ENCODE measurements around the gene ZBBX.
A peak's percentile ranks its signal among the peaks of the same experiment; 100 is the strongest.
"Not testable (repeated sequence)": the region's sequence is repeated elsewhere in the genome, so short reads cannot be mapped to it uniquely, and the experiment has no call there.

ZBBX gene, protein sequence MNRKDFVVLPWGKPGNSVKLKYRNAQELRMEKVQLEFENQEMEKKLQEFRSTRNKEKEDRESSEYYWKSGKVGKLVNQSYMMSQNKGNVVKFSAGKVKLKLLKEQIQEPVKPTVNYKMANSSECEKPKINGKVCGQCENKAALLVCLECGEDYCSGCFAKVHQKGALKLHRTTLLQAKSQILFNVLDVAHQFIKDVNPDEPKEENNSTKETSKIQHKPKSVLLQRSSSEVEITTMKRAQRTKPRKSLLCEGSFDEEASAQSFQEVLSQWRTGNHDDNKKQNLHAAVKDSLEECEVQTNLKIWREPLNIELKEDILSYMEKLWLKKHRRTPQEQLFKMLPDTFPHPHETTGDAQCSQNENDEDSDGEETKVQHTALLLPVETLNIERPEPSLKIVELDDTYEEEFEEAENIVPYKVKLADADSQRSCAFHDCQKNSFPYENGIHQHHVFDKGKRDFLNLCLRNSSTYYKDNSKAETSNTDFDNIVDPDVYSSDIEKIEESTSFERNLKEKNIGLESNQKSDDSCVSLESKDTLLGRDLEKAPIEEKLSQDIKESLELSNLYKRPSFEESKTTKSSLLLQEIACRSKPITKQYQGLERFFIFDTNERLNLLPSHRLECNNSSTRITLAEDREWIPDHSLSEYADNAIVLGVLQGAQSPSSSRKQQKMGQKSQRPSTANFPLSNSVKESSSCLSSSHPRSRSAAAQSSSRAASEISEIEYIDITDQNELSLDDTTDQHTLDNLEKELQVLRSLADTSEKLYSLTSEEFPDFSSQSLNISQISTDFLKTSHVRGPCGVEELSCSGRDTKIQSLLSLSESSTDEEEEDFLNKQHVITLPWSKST

DNA sequence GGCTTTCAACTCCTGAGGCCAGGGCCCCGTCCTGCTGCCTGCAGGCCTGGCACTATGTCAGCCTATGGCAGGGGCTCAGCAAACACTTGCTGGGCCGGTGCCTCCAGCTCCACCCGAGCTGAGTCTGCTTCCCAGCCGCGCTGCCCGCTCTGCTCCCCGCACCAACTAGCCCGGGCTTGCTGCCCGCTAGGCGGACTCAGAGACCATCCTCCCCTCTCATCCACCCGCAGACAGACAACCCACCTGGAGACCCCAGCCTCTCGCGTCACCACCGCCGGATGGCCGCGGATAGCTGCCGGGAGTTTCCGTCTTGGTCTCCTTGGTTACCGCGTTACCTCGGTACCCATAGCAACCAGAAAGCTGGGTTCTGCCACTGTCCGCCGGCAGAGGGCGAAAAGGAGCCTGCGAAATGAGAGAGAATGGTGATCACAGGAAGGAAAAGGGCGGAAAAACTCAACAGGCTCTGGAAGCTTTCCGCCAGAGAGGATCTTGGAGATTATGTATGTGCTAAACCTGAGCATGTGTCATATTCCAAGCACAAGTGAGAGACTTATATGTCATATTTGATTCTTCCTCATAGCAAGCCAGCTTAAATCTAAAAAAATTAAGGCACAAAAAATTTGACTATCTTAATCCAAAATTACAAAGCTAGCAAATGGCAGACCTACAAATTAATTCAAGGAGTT, at the start of gene ZBBX:
Gene ZBBX (minus strand): TSS at position 294 of the 686 bp plus-strand sequence. CDS start 7,396 bp downstream, outside the sequence.
- H3K27ac ChIP-seq = peak within 1 kb of the TSS in 1 of 11 experiments; percentile 30; a peak in 1 of 22 replicates
- H3K4me2 ChIP-seq = peak within 1 kb of the TSS; percentile 1 to 77 (median 38); a peak in 17 of 22 replicates
- peak within 1 kb of the TSS in 1 of 10 experiments; percentile 16; a peak in 1 of 20 replicates for H3K4me3 ChIP-seq
- H3K36me3 ChIP-seq = no peaks in the 10 kb centered on the region
- no peaks in the 10 kb centered on the region for H4K20me1 ChIP-seq
- no peaks in the 10 kb centered on the region for H3K27me3 ChIP-seq
- no peaks in the 10 kb centered on the region for H3K9me3 ChIP-seq (replicated peaks in 1 of 11)
- no peak within 1 kb of the TSS for H3K9ac ChIP-seq
- H3K4me1 ChIP-seq = peaks cover 0 to 5% (median 0%) of the 10 kb centered on the region in 10 experiments; a peak in 3 of 20 replicates
- TF ChIP-seq Cebpa-rat (IDR thresholded peaks at IDR 0.05) = no peak

DNA sequence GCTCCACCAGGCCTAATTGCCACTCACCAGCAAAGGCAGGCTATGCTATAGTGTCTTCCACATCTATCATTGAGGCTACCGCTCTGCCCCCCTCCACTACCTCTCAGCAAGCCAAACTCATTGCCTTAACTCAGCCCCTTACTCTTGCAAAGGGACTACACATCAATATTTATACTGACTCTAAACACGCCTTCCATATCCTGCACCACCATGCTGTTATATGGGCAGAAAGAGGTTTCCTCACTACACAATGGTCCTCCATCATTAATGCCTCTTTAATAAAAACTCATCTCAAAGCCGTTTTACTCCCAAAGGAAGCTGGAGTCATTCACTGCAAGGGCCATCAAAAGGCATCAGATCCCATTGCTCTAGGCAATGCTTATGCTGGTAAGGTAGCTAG, 46.9 kb upstream of the ZBBX start:
- H4K20me1 ChIP-seq, H3K27me3 ChIP-seq, H3K4me3 ChIP-seq, H3K4me1 ChIP-seq, H3K4me2 ChIP-seq, H3K36me3 ChIP-seq, H3K27ac ChIP-seq, H3K9ac ChIP-seq: not testable (repeated sequence)
- peaks cover 20 to 41% (median 33%) of the 10 kb centered on the region in 11 experiments for H3K9me3 ChIP-seq (replicated peaks in 1 of 11)

DNA sequence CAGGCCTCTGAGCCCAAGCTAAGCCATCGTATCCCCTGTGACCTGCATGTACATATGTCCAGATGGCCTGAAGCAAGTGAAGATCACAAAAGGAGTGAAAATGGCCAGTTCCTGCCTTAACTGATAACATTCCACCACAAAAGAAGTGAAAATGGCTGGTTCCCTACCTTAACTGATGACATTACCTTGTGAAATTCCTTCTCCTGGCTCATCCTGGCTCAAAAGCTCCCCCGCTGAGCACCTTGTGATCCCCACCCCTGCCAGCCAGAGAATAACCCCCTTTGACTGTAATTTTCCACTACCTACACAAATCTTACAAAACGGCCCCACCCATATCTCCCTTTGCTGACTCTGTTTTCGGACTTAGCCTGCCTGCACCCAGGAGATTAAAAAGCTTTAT, 42.3 kb upstream of the ZBBX start:
- not testable (repeated sequence) for H3K9ac ChIP-seq, H4K20me1 ChIP-seq, H3K4me1 ChIP-seq, H3K27ac ChIP-seq, H3K4me3 ChIP-seq, H3K36me3 ChIP-seq, H3K4me2 ChIP-seq, H3K27me3 ChIP-seq
- peaks cover 12 to 27% (median 21%) of the 10 kb centered on the region in 11 experiments for H3K9me3 ChIP-seq (replicated peaks in 1 of 11)

GRCh38 chr3:167409611-167410010, 29.5 kb upstream of the ZBBX start:
- H3K4me3 ChIP-seq = no peak overlapping the region
- H3K4me1 ChIP-seq = no peaks in the 10 kb centered on the region
- no peak overlapping the region for H3K9ac ChIP-seq
- H3K27me3 ChIP-seq = no peaks in the 10 kb centered on the region
- H3K4me2 ChIP-seq = no peak overlapping the region
- H3K9me3 ChIP-seq (replicated peaks in 1 of 11) = no peaks in the 10 kb centered on the region
- no peaks in the 10 kb centered on the region for H3K36me3 ChIP-seq
- H4K20me1 ChIP-seq = no peaks in the 10 kb centered on the region
- no peak overlapping the region for H3K27ac ChIP-seq
- TF ChIP-seq Cebpa-rat (IDR thresholded peaks at IDR 0.05) = no peak

DNA sequence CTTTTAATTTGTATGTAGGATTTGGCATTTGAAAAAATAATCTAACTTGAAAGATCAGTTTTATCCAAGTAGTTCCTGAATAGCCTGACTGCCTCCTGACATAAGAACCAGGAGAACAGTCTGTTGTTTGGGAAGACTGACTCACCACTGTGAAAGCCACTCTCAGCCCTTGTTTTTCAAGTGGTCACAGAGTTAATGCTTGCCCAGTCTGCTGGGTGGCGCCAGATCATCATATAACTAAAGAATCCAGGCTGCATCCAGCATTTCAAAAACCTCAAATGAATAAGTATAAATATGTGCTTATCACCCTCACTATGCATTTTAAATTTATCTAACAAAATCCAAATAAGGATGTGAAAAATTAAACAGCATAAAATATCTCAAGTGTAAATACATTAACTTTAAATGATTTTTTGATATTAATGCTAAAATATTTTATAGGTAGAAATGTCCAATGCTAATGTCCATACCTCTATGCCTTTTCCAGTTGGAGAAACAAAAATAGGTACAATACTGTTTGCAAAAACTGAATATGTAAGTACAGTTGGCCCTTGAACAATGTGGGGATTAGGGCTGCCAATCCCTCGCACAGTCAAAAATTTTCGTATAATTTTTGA, 26.9 kb upstream of the ZBBX start:
- Histone ChIP-seq H3K4me1 (no peaks in the 10 kb centered on the region), H3K27me3 (no peaks in the 10 kb centered on the region), H3K27ac (no peak overlapping the region), H3K36me3 (no peaks in the 10 kb centered on the region), H3K4me3 (no peak overlapping the region), H3K9ac (no peak overlapping the region), H3K4me2 (no peak overlapping the region), H4K20me1 (no peaks in the 10 kb centered on the region), H3K9me3 (replicated peaks in 1 of 11) (no peaks in the 10 kb centered on the region)
- no peak for TF ChIP-seq Cebpa-rat (IDR thresholded peaks at IDR 0.05)

GRCh38 chr3:167397826-167398225, 17.7 kb upstream of the ZBBX start:
- Histone ChIP-seq H3K9me3 (replicated peaks in 1 of 11) (no peaks in the 10 kb centered on the region), H3K4me1 (no peaks in the 10 kb centered on the region), H3K36me3 (no peaks in the 10 kb centered on the region), H3K4me2 (no peak overlapping the region), H3K9ac (no peak overlapping the region), H3K27ac (no peak overlapping the region), H3K27me3 (no peaks in the 10 kb centered on the region), H4K20me1 (no peaks in the 10 kb centered on the region), H3K4me3 (no peak overlapping the region)
- TF ChIP-seq Cebpa-rat (IDR thresholded peaks at IDR 0.05) = no peak

DNA sequence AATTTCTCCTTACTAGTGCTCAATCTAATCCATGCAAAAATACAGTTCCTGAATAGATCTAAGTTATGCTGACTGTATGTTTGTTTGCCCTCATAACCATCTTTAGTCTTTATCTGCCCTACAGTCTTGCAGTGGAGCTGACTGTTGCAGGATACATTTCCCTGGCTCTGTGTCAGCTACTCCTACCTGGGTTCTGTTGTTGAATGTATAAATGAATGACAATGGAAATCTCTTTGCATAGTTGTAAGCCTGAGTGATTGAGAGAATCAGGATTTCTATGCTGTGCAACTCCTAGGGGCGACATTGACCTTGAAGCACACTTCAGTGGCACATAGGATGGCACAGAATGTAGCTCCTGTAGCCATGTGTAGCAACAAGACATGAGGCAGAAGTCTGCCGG, 16.0 kb upstream of the ZBBX start:
- H3K9me3 ChIP-seq (replicated peaks in 1 of 11) = no peaks in the 10 kb centered on the region
- H3K4me3 ChIP-seq = no peak overlapping the region
- no peaks in the 10 kb centered on the region for H4K20me1 ChIP-seq
- no peak overlapping the region for H3K9ac ChIP-seq
- H3K4me1 ChIP-seq = no peaks in the 10 kb centered on the region
- no peaks in the 10 kb centered on the region for H3K27me3 ChIP-seq
- H3K4me2 ChIP-seq = no peak overlapping the region
- no peak for TF ChIP-seq Cebpa-rat (IDR thresholded peaks at IDR 0.05)
- no peak overlapping the region for H3K27ac ChIP-seq
- H3K36me3 ChIP-seq = no peaks in the 10 kb centered on the region

DNA sequence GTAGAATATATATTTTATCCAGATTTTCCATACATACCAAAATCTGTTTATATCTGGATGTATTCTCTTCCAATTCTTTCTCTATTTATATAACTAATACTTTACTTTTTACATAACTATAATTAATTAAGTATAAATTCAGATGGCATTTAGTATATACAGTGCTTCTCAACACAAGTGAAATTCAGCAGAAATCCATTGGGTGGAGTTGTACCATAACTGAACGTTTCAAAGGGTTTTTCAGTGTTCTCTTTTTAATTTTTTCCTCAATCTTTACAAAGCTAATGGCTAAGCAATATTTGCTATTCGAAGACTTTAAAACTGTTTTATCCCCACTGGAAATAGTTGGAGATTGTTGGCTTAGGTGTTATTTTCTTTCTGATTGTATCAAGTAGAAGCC, 13.9 kb upstream of the ZBBX start:
- no peak for TF ChIP-seq Cebpa-rat (IDR thresholded peaks at IDR 0.05)
- H3K9ac ChIP-seq = no peak overlapping the region
- no peaks in the 10 kb centered on the region for H3K4me1 ChIP-seq
- no peak overlapping the region for H3K4me3 ChIP-seq
- H3K36me3 ChIP-seq = no peaks in the 10 kb centered on the region
- H3K4me2 ChIP-seq = no peak overlapping the region
- no peaks in the 10 kb centered on the region for H3K27me3 ChIP-seq
- H3K9me3 ChIP-seq (replicated peaks in 1 of 11) = no peaks in the 10 kb centered on the region
- H4K20me1 ChIP-seq = no peaks in the 10 kb centered on the region
- H3K27ac ChIP-seq = no peak overlapping the region

GRCh38 chr3:167382155-167382554, 2.1 kb upstream of the ZBBX start:
- H3K9ac ChIP-seq = no peak overlapping the region
- no peak overlapping the region for H3K4me3 ChIP-seq
- no peak for TF ChIP-seq Cebpa-rat (IDR thresholded peaks at IDR 0.05)
- no peaks in the 10 kb centered on the region for H3K36me3 ChIP-seq
- no peaks in the 10 kb centered on the region for H3K9me3 ChIP-seq (replicated peaks in 1 of 11)
- H3K27ac ChIP-seq = no peak overlapping the region
- no peak overlapping the region for H3K4me2 ChIP-seq
- H4K20me1 ChIP-seq = no peaks in the 10 kb centered on the region
- no peaks in the 10 kb centered on the region for H3K27me3 ChIP-seq
- peaks cover 0 to 5% (median 0%) of the 10 kb centered on the region in 10 experiments; a peak in 3 of 20 replicates for H3K4me1 ChIP-seq

Data from BLaER1 treated with 17β-estradiol and CSF1 and Interleukin-3, amounts not matched to agents 10 nM and 100 nM (cell line).